NB4 (cell line): ENCODE data around the gene LRRC8B.

ENCODE experiments used
- DNase-seq: peaks from one replicate; pipeline ENCODE4 v3.0.0; 2010; ENCODE audit warnings: low read depth
- H3K4me3 ChIP-seq: one replicate; pipeline ENCODE4 v1.5.1; 2011; ENCODE audit warnings: mild to moderate bottlenecking, low read depth, low read length, moderate library complexity
- MAX ChIP-seq: IDR thresholded peaks from 2 replicates; pipeline ENCODE4 v1.6.1; 2011; ENCODE audit warnings: low read depth, low read length
- MYC ChIP-seq: IDR thresholded peaks from 2 replicates; pipeline ENCODE4 v1.6.1; 2011; ENCODE audit warnings: low read depth, low read length
- POLR2A ChIP-seq: IDR thresholded peaks from 2 replicates; pipeline ENCODE4 v1.6.1; 2011; ENCODE audit warnings: mild to moderate bottlenecking; ENCODE audit not compliant: insufficient read length; ENCODE audit errors: extremely low read depth
- TF ChIP-seq, protein P1 (sequence below): IDR thresholded peaks from one replicate; pipeline ENCODE4 v1.5.1; 2012; ENCODE audit warnings: low read depth, low read length

Gene LRRC8B

GRCh38 chr1:89565521-89565920 is 40.9 kb downstream of the LRRC8B start:
- no peak for DNase-seq
- no peak for TF ChIP-seq POLR2A
- no peak for TF ChIP-seq MAX
- TF ChIP-seq MYC = no peak
- TF ChIP-seq, protein P1, sequence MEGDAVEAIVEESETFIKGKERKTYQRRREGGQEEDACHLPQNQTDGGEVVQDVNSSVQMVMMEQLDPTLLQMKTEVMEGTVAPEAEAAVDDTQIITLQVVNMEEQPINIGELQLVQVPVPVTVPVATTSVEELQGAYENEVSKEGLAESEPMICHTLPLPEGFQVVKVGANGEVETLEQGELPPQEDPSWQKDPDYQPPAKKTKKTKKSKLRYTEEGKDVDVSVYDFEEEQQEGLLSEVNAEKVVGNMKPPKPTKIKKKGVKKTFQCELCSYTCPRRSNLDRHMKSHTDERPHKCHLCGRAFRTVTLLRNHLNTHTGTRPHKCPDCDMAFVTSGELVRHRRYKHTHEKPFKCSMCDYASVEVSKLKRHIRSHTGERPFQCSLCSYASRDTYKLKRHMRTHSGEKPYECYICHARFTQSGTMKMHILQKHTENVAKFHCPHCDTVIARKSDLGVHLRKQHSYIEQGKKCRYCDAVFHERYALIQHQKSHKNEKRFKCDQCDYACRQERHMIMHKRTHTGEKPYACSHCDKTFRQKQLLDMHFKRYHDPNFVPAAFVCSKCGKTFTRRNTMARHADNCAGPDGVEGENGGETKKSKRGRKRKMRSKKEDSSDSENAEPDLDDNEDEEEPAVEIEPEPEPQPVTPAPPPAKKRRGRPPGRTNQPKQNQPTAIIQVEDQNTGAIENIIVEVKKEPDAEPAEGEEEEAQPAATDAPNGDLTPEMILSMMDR = no peak

GRCh38 chr1:89566761-89567174 is 42.1 kb downstream of the LRRC8B start:
- TF ChIP-seq, protein P1 = no peak
- TF ChIP-seq MYC = 0 out of 2 replicates have a peak, but pooled peaks have one; percentile 20
- no peak overlapping the region for H3K4me3 ChIP-seq
- DNase-seq = peak; percentile 31

More at GRCh38 chr1:89565521-89565920, 40.9 kb downstream of the LRRC8B start:
- no peak overlapping the region for H3K4me3 ChIP-seq

DNA sequence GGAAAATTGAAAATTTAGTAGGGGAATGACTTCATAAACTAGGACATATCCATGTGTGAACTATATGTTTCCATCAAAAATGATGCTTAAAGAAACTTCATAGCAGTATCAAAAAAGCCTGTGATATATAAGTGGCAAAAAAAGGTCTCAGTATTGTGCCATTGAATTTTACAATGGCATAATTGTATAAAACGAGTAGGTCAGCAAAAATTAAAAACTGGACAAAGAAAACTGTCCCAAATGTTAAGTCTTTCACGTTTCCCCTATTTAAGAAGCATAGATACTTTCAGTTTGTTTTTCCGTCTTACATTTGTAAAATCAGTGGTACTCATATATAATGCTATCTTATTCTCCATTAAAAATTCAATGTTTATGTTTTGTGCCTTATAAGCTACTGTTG is 43.2 kb downstream of the LRRC8B start:
- DNase-seq = no peak
- no peak overlapping the region for H3K4me3 ChIP-seq
- TF ChIP-seq POLR2A (no peak), MYC (no peak), MAX (no peak)
- TF ChIP-seq, protein P1 = no peak

DNA sequence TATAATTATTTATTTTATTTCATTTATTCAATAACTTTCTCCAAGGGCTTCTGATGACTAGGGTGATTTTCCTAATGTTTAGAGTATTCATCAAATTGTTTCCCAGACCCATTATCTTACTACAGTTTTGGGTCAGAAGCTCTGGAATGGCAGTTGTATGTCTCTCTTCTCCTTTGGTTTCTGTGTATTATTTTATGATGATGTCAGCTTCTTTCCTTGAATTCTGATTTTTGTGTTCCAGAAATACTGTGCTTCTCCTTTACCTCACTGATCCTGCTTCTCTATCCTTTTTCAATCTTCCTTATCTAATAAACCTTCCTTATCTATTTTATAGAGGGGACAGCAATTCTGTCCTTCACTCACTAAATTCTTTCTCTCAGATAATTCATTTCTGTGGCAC is 48.8 kb downstream of the LRRC8B start:
- DNase-seq = no peak
- H3K4me3 ChIP-seq = no peak overlapping the region
- TF ChIP-seq MAX = no peak

DNA sequence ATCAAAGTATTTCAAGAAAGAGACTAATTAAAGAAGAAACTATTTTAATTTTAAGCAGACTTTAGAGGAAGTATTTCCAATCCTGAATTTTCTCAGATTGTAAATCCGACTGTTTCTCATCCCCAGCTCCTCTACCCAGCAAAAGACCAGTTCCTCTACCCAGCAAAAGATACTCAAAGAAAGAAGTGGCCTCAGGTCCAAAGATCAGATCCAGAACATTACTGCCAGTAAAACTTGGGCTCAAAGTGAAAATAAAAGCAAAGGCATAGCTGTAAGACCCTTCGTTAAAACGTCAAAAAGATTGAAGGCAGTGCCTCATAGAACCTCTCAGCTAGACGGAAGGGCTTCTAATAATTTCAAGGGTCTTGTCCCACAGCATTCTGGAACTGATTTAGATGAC is 50.0 kb downstream of the LRRC8B start:
- no peak for DNase-seq
- H3K4me3 ChIP-seq = no peak overlapping the region
- TF ChIP-seq, protein P1 = no peak
- TF ChIP-seq POLR2A (no peak), MAX (no peak), MYC (no peak)

DNA sequence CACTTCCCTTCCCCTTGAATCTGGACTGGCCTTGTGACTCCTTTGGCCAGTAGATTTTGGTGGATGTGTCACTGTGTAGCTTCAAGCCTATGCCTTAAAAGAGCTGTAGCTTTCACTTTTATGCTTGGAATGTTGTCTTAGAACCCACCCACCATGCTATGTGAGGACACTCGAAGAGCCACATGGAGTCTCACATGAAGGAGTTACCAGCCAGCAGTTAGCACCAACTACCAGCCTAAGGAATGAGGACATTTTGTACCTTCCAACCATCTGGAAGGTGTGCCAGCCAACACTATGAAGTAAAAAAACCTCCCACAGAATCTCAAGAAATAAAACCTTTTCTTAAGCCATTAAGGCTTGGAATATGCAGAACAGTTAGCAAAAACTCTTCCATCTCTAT is 50.6 kb downstream of the LRRC8B start:
- no peak overlapping the region for H3K4me3 ChIP-seq
- TF ChIP-seq, protein P1 = no peak
- TF ChIP-seq MYC (no peak), POLR2A (no peak), MAX (no peak)
- no peak for DNase-seq
